MV-4-11 (cell line): Measurements from ENCODE around the gene PRRC2C.
"Not testable (repeated sequence)": the region's sequence is repeated elsewhere in the genome, so short reads cannot be mapped to it uniquely, and the experiment has no call there.

Source experiments
- DNase-seq: peaks from one replicate; lab custom pipeline; 2025; lab: John Stamatoyannopoulos, UW

The PRRC2C gene

GRCh38 chr1:171485375-171486047, at the start of gene PRRC2C:
Gene PRRC2C (plus strand): TSS chr1:171485530. CDS start chr1:171512089, 26,559 bp downstream.
- peak; percentile 97 for DNase-seq

DNA sequence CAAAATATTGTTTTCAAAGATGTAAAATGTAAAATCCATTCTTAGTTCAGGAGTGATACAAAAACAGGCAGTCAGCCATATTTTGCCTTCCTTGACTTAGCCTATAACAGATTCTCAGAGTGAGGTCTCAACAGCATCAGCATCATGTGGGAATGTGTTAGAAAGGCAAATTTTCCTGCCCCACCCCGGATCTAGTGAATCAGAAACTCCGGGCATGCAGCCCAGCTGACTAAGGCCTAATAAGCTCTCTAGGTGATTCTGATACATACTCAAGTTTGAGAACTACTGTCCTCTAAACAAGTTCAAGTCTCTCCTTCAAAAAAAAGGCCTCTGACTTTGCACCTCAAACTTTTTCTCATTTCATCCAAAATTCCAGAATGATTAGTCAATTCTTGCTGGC, 46.9 kb upstream of the PRRC2C start:
- DNase-seq, result no peak

GRCh38 chr1:171440201-171440600, 45.1 kb upstream of the PRRC2C start:
- DNase-seq, result peak; percentile 55

DNA sequence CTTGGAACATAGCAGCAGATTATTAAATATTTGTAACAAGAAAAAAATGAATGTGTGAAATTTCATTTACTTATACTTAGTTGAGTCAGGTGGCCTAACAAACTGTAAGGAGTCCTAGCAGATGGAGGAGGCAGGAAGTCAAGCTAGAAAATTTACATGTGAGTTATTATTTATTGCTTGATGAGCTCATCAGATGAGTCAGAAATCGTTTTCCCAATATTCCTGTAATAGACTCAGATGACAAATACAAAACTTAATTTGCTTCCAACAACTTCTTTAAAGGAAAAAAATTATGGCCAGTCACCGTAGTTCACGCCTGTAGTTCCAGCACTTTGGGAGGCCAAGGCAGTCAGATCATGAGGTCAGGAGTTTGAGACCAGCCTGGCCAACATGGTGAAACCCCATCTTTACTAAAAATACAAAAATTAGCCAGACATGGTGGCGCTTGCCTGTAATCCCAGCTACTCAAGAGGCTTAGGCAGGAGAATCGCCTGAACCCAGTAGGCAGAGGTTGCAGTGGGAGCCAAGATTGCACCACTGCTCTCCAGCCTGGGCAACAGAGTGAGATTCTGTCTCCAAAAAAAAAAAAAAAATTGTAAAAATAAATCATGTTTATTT, 43.9 kb upstream of the PRRC2C start:
- not testable (repeated sequence) for DNase-seq

GRCh38 chr1:171446386-171446785, 38.9 kb upstream of the PRRC2C start:
- no peak for DNase-seq

GRCh38 chr1:171455967-171456366, 29.4 kb upstream of the PRRC2C start:
- DNase-seq, result no peak

DNA sequence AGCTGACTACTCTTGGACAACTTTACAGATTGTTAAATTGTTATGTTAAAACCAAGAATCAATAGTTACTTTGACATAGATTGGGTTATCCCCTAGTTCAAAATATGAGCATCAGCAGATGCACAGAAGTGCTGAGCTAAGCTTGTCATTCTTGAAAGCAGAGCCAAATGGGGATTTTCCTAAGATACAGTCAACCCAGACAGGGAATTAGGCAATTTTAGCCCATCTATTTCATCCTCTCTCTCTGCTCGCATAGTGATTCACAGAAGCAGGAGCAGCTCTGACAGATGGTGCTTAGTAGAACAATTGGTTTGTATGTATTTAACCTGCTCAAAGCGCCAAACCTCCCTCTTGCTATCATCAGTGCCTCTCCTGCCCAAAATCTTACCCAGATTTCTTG, 27.9 kb upstream of the PRRC2C start:
- no peak for DNase-seq

GRCh38 chr1:171460018-171460620, 25.2 kb upstream of the PRRC2C start:
- DNase-seq, result no peak

- DNase-seq, result no peak
These were observed 17.7 kb upstream of the PRRC2C start for GRCh38 chr1:171467626-171468025.

- DNase-seq, result no peak
These were observed 17.1 kb upstream of the PRRC2C start for GRCh38 chr1:171468120-171468750.

- DNase-seq, result no peak
These were observed 14.6 kb upstream of the PRRC2C start for GRCh38 chr1:171470726-171471125.

- DNase-seq, result no peak
These were observed 13.1 kb upstream of the PRRC2C start for GRCh38 chr1:171472183-171472647.

GRCh38 chr1:171476829-171477228, 8.5 kb upstream of the PRRC2C start:
- DNase-seq, result no peak

DNA sequence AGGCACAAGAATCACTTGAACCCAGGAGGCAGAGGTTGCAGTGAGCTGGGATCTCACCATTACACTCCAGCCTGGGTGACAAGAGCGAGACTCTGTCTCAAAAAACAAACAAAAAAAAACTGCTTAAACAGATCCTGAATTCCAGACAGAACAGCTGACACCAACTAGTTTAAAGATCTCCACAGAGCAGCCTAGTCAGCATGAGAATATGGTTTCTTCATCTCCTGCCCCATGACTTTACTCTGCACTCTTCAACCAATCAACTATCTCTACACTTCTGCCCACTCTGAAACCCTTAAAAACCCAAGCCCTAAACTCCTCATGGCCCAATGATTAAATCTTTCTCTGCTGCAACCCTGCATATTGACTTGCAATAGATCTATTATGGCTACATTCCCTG, 7.5 kb upstream of the PRRC2C start:
- DNase-seq, result no peak

- no peak for DNase-seq
These were observed 5.3 kb upstream of the PRRC2C start for GRCh38 chr1:171480035-171480434.

DNA sequence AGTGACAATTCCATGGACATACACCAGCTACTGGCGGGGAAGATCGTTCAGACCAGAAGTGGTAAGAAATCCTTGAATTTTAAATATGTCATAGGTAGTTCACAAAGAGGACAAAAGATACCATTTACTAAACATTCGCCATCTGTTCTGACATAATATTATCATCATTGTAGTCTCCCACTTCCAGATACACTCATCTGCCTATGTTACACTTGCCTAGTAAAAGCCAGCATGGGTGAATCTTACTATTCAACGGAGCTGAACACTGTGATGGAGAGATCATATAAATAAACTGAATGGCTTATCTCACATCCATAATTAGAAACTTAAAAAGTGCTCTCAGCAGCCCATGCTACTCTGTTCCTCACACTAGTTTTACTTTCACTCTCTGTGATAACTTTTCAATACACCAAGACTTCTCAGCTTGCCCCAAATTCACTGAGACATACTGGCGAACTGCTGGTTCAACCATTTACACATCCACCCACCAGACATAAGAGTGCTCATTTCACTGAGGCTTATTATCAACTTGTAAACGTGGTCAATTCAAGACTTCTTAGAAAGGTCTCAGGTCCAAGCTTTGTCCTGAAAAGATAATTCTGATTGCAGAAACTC, 463 bp upstream of the PRRC2C start:
- peak; percentile 85 for DNase-seq

GRCh38 chr1:171486048-171486519, 754 bp downstream of the PRRC2C start:
- peak; percentile 70 for DNase-seq

DNA sequence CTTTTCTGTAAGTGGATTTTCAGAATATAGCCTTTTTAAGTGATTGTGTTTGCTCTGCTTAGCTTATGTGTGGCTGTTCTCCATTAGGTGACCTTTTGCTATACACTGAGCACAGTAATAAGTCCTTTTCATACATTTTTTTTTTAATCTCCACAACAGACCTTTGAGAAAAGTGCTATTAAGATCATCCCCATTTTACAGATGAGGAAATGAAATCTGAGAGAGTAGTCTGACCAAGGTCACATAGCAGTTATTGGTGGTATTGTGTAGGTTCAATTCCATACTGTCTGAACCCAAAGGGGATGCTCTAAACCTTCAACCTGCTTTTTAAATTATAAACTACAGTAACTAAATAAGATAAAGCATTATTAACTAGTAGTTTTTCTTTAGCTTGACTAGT, 1.7 kb downstream of the PRRC2C start:
- no peak for DNase-seq

- no peak for DNase-seq
These were observed 3.0 kb downstream of the PRRC2C start for GRCh38 chr1:171488190-171488929.

- no peak for DNase-seq
These were observed 8.7 kb downstream of the PRRC2C start for GRCh38 chr1:171494076-171494475.

- no peak for DNase-seq
These were observed 10.1 kb downstream of the PRRC2C start for GRCh38 chr1:171495444-171495843.

DNA sequence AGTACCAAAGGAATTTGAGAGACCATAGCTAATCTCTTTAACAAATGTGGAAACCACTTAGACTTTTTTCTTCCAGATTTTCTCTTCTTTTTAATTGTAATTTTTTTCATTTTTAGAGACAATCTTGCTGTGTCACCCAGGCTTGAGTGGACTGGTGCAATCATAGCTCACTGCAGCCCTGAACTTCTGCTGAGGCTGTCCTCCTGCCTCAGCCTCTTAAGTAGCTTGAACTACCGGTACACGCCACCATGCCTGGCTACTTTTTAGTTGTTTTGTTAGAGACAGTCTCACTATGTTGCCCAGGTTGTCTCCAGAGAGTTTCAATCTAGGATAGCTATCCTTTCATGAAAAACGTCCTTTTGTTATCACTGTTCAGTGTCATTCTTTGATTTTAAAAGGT, 15.0 kb downstream of the PRRC2C start:
- DNase-seq, result no peak
